IMR-90 (cell line): ENCODE results near the gene ABCC3.

Experiments used
- BHLHE40 ChIP-seq: fragments of 150-350 bp; IDR thresholded peaks from 2 replicates; pipeline ENCODE4 v1.6.1; 2016; ENCODE audit warnings: mild to moderate bottlenecking, low read depth, low read length
- CTCF ChIP-seq: conservative IDR thresholded peaks from 2 replicates; pipeline ENCODE4 v1.5.1; 2012; ENCODE audit warnings: mild to moderate bottlenecking, low read depth, low read length, improper control_type of control experiment
- ELK1 ChIP-seq: fragments of 150-350 bp; IDR thresholded peaks from 2 replicates; pipeline ENCODE4 v1.6.1; 2016; ENCODE audit warnings: low read depth, mild to moderate bottlenecking, low read length, moderate library complexity, borderline replicate concordance
- MAFK ChIP-seq: IDR thresholded peaks from 2 replicates; pipeline ENCODE4 v1.6.1; 2012; ENCODE audit warnings: low read depth, low read length, improper control_type of control experiment
- MAZ ChIP-seq: IDR thresholded peaks from 2 replicates; pipeline ENCODE4 v1.6.1; 2012; ENCODE audit warnings: low read depth, mild to moderate bottlenecking, low read length, improper control_type of control experiment, moderate library complexity, borderline replicate concordance
- MXI1 ChIP-seq: IDR thresholded peaks from 2 replicates; pipeline ENCODE4 v1.6.1; 2012; ENCODE audit warnings: low read depth, mild to moderate bottlenecking, low read length, moderate library complexity, borderline replicate concordance
- POLR2A ChIP-seq: IDR thresholded peaks from 2 replicates; pipeline ENCODE4 v1.6.1; 2012; ENCODE audit warnings: mild to moderate bottlenecking, low read depth, low read length
- RAD21 ChIP-seq: IDR thresholded peaks from 2 replicates; pipeline ENCODE4 v1.6.1; 2012; ENCODE audit warnings: low read length, improper control_type of control experiment

- TF ChIP-seq POLR2A, result no peak
- no peak for TF ChIP-seq MAZ
- no peak for TF ChIP-seq CTCF
- no peak for TF ChIP-seq BHLHE40
- no peak for TF ChIP-seq ELK1
- TF ChIP-seq MXI1, result no peak
- no peak for TF ChIP-seq MAFK
- no peak for TF ChIP-seq RAD21
Observed at GRCh38 chr17:50620237-50620636, 14.4 kb upstream of the ABCC3 start.
